Stimulated activated CD4-positive, alpha-beta T cell treated with anti-CD3 and anti-CD28 coated beads, TNF-alpha, amount 100 ng/mL, for 4 hours (primary cell): ENCODE results near the gene OSBPL10.

Experiments
- DNase-seq, 3 experiments: peaks; one replicate each; pipeline ENCODE4 v3.0.0-alpha.2; 2020; ENCODE audit warnings: low read depth in 3 of 3

The OSBPL10 gene

DNA sequence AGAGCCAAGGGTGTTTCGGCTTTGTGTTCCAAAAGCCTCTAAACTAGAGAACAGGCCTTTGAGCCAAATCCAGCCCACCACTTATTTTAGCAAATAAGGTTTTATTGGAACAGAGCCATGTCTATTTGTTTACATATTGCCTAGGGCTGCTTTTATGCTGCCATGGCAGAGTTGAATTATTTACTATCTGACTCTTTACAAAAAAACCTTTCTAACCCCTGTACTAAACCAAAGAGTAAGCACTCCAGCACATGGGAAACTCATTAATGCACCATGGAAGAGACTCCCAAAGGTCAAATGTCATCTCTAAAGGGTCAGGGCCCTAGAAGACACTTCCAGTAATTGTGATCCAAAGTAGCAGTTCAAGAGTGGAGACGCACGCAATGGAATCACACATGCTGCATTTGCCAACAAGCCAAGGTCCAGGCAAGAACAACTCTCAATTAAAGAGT, 22.3 kb downstream of the OSBPL10 start:
- DNase-seq = no peak

DNA sequence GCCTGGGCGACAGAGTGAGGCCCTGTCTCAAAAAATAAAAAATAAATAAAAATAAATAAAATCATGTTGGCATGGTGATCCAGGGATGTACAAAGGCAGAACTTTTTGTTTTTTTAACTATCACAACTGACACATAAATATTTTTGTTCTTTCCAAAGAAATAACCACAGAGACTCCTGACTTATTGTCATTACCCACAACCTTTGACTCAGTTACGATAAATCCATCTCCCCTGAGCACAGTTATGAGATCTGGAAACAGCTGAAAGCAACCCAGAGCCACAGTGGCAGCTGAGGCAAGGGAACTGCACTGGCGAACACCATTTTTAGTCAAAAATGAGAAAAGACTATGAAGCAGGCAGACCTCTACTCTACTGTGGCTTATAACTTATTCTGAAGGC, 24.0 kb downstream of the OSBPL10 start:
- no peak for DNase-seq

DNA sequence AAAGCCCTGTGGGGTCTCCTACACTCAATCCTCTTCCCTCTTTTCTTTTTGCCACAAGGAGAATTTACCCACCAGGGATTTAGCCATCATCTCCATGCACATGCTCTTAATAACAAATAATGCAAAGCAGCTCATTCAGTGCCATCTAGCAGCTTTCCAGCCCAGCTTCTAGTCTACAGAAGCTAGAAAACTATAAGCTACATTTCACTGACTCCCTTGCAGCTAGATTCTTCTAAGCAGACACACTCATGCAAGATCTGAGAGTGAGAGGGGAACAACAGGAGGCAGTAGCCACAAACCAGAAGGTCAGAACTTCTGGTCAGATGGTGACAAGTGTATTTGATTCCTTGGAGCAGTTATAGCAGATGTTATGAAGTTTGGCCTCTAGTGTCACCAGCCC, 25.5 kb downstream of the OSBPL10 start:
- no peak for DNase-seq

DNA sequence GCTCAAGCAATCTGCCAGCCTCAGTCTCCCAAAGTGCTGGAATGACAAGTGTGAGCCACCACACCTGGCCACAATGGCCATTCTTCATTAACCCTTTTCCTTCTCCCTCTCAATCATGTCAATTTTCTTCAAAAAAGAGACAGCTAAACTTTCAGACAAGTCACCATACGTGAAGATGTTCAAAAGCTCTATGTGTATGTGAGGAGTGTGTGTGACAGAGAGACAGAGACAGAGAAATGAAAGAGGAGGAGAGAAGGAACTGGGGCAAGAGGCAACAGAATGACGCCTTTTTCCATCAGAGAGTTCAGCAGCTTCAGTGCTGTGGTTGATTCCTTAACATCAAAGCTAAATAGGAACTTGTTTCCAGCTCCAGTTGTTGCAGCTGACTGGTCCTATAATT, 27.4 kb downstream of the OSBPL10 start:
- DNase-seq = no peak

DNA sequence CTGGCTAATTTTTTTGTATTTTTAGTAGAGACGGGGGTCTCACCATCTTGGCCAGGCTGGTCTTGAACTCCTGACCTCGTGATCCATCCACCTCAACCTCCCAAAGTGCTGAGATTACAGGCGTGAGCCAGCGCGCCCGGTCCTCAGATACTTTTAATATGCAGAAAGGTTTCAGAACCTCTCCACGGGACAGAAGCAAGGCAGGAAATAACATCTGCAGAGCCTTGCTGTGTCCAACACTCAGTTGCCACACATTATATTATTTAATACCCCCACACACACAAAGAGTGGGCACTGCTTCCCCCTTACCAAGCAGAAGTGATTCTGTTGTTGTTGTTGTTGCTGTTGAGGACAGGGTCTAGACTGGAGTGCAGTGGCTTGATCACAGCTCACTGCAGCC, 28.0 kb downstream of the OSBPL10 start:
- DNase-seq = no peak

DNA sequence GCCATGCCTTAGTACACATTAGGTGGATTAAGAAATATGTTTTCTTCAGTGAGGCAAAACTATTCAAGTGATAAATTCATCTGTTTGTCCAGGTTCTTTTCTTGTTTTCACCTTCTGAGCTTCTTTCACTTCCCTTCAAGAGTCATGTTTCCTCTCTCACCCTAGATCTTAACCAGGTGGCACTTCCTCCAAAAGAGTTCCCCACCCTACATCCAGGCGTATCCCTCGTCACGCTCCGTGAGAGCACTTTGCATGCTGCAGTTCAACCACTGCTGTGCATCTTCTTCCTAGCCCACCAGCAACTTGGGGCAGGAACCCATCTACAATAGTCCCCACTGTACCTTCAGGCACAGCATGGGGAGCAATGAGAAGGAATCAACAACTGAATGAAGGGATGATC, 28.9 kb downstream of the OSBPL10 start:
- DNase-seq = no peak

DNA sequence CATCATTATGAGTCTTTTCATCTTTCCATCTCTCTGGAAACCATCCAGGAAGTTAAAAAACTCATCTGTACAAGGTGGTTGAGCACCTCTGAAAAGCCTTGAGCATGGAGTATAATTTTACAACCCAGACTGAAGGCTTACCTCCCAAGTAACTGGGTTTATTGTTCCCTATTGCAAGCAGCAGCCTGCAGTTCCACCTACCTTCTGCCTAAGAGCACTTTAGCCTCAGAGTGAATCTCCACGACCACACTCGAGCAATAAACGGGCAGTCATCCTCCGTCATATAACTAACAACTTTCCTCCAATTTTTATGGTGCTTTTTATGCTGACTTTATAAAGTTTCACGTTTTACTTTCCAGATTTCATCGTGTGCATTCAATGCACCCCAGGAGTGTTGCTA, 32.8 kb downstream of the OSBPL10 start:
- DNase-seq = no peak

DNA sequence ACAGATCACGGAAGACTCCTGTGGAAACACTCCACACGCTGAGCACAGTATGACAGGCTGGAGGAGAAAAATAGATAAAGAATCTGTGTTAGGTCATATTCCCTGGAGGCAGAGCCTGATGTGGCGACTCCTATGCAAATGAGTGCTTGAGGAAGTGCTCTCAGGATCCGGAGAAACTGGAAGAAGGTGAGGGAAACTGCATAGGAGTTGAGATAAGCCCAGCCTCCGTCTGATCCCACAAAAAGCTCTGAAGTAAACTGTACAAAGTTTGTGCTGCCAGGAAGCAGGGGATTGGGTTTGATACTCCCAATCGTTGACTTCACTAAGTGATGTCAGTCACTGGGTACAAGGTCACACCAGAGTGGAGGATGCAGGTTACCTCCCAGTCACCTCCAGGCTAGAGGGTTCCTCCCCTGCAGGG, 33.4 kb downstream of the OSBPL10 start:
- DNase-seq = no peak

DNA sequence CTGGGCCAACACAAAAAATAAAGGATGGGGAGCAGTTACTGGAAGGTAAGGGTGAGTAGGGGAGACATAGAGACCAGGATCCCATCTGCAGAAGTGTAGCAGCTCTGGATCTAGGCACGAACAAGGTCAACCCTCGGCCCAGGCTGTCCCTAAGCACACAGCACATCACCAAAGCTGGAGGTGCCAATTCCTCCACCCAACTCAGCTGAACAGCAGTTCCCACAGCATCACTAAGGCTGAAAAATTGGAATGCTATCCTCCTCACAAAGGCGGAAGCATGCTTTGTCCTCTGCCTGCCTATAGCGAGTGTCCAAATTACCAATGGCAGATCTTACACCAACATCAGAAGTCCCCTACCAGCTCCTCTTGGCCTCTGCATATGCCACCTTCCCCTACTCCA, 33.9 kb downstream of the OSBPL10 start:
- DNase-seq = no peak

DNA sequence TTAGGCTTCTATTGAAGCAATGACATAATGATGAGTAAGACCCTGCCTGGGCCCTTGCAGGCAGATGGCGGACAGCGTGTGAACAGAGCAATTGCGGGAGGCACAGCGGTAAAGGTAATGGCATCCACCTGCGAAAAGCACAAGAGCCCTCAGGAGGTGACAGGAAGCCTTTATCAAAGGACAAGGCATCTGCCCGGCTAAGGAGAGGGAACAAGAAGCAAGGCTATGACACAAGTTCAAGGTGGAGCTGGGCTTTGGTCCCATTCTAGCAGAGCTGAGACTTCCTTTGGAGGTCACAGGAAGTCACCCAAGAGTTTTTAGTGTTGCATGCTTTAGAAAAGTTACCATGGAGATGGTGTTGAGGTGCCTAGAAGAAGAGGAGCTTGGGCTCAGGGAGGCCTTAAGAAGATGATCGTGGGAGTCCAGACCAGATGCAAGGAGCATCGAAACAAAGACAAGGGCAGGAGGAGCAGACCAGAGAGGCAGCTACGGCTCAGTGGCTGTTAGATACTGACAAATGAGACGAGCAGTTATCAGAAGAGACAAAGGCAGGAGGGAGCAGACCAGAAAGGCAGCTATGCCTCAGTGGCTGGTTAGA, 34.5 kb downstream of the OSBPL10 start:
- no peak for DNase-seq

DNA sequence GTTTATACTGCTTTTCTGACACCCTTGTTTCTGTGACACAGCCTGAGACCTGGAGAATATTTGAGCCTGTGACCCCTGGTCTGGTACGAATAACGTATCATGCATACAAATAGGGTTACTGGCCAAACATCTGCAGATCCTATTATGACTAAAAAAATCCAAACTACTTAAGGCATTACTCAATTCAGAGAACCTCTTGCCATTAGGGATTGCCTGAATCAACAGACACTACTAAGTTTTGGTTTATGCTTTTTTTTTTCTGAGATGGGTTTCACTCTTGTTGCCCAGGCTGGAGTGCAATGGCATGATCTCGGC, 35.4 kb downstream of the OSBPL10 start:
- no peak for DNase-seq

DNA sequence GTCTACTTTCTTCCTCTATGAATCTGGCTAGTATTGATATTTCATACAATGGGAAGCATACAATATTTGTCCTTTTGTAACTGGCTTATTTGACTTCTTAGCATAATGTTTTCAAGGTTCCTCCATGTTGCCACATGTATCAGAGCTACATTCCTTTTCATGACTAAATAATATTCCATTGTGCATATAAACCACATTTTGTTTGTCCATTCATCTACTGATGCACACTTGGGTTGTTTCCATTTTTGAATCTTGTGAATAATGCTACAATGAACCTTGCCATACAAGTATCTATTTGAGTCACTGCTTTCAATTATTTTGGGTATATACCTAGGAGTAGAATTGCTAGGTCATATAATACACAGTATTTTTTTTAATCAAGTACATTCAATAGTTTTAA, 38.0 kb downstream of the OSBPL10 start:
- no peak for DNase-seq

DNA sequence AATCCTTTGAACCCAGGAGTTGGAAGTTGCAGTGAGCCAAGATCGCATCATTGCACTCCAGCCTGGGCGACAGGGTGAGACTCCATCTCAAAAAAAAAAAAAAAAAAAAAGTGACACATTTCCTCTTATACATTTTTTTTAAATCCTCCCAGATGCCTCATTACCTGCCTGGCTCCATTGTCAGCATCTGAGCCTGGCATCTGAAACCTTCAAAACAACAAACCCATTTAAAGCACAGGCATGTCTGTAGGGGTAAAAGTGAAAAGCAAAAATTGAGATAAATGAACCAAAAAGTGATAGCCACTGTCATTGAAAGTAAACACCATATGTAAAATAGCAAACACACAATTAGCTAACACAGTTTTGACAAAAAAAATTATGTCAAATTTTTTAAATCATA, 38.6 kb downstream of the OSBPL10 start:
- no peak for DNase-seq

DNA sequence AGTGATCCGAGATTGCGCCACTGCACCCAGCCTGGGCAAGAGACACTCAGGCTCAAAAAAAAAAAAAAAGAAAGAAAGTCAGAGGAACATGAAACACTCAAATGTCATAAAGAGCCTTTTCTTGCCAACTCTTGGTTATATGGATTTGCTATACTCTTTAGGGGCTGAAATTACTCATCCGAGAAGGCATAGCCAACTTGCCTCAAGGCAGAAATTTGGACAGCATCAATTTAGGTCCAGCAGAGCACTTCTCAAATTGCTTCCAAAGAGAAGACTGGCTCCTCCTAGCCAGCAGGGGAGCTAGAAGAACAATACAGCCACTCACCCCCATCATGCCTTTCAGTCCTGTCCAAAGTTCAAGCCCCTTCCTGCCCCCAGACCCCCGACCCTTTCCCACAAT, 43.8 kb downstream of the OSBPL10 start:
- no peak for DNase-seq

DNA sequence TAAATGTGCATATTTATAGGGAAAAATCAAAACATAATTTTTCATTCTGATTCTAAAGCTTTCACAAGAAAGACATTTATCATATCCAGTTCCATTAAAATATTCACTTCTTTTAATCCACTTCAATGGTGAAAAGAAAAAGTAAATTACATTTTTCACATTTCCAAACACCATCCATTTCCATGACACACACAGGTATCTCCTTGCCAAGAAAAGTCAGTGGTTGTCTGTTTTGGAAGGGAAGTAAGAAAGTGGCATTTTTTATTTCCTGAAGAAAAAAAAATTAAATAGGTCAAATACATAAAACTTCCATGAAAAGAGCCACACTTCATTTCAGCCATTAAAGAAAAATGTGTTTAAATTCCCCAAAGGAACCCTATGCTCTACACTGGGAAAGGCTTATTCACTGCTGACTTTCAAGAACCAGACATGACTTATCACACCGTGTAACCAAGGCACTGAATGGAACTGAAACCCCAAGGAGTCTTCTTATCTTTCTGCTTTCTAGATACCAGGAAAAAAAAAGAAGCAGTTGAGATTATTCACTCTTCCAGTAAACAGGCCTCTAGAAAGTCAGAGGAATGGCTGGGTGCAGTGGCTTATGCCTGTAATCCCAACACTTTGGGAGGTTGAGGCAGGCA, 44.5 kb downstream of the OSBPL10 start:
- no peak for DNase-seq

DNA sequence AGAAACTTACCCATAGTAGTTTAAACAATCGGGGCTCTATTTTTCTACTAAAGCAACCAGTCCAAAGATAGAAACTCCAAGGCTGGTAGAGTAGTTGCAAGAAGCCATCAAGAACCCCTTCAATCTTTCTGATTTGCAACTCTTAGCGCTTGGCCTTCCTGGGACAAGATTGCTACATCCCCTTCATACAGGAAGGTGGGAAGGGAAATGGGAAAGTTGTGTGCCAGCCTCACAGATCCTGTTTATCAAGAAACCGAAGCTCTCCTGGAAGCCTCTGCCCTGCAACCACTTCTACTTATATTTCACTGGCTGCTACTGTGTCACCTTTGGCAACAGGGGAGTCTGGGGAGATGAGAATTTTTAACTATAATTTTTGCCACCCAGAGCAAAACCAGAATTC, 46.2 kb downstream of the OSBPL10 start:
- no peak for DNase-seq

DNA sequence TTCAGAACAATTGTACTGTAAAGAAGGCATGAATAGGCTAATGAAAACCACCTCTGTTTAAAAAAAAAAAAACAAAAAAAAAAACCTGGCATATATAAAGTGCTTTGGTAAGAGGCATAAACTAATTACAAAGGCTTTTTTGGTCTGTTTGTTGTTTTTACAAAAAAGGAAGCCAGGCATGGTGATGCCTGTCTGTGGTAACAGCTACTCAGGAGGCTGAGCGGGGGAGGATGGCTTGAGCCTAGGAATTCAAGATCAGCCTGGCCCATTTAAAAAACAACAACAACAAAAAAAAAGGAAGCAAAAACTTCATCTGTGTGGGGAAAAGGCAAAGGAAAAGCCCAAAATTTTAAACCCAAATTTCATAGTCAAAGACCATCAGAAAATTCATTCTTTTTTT, 47.0 kb downstream of the OSBPL10 start:
- DNase-seq = no peak

DNA sequence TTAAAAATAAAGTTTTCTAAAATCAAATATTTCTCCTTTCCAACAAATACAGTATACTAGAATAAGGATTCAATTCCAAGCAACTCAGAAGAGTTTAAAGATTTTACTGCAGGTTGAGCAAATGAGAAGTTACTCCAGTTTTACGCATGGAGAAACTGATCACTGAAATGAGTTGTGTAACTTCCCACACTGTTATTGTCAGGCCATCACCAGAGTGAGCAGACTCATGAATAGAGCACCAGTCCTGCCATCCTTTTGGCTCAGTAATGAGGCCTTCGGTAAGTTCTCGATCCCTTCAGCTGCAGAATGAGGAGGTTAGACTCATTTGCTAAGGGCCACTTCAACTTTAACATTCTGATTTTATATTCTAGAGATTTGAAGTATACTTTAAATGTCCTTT, 48.1 kb downstream of the OSBPL10 start:
- DNase-seq = no peak

DNA sequence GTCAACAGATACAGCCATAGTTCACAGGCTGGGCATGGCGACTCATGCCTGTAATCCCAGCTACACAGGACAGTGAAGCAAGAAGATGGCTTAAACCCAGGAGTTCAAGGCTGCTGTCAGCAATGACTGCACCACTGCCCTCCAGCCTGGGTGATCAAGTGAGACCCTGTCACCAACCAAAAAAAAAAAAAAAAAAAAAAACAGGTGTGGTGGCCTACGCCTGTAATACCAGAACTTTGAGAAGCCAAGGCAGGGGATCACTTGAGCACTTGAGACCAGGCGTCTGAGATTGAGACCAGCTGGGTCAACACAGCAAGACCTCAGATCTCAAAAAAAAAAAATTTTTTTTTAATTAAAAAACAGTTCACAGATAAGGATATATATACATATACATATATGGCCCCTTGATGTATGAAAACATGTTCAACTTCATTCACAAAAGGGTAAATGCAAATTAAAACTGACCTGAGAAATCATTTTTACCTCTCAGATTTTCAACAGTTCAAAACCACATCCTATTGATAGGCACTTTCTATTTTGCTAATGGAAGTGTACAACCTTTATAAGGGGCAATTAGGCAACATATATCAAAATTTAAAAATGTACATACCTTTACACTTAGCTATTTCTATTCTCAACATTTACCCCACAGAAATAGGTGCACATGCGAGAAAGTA, 51.1 kb downstream of the OSBPL10 start:
- DNase-seq = no peak

DNA sequence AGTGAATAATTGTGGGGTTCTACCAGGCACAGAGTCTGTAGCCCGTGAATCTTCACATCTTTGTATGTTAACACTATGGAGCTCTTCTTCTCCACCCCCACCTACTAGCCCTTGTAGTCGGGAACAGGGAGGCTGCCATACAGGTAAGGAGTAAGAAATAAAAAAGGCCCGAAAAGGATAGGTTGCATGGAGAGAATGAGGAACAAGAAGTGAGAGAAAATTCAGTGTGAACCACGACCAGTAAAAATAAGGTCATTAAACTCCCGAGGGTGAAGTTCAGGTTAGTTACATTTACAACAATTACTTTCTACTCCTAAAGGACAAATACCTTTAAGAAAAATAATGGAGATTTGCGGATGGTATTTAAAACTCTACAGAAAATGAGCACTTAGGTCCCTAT, 53.3 kb downstream of the OSBPL10 start:
- DNase-seq = no peak

DNA sequence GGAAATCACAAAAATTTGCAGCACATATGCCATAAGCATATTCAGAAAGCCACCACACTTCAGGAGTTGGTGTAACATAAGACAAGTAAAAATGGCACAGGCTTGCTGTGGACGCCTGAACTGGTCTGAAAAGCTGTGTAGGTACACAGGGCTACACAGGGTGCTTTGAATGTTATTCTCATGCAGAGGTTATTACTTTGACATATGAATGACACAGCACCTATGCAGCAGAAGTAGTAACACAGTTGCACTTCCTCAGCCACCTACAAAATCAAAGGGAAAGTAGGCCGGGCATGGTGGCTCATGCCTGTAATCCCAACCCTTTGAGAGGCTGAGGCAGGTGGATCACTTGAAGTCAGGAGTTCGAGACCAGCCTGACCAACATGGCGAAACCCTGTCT, 54.5 kb downstream of the OSBPL10 start:
- DNase-seq = no peak

DNA sequence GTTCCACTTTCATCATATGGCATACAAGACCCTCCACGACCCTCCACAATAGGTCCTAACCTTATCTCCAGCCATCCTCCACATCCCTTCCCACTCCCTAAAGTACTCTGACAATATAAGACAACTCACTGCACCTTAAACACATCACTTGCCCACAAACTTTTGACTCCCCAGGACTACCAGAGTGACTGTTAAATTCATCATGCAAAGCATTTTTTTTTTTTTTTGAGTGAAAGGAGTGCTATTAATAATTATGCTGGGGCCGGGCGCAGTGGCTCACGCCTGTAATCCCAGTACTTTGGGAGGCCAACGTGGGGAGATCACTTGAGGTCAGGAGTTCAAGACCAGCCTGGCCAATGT, 55.8 kb downstream of the OSBPL10 start:
- no peak for DNase-seq

DNA sequence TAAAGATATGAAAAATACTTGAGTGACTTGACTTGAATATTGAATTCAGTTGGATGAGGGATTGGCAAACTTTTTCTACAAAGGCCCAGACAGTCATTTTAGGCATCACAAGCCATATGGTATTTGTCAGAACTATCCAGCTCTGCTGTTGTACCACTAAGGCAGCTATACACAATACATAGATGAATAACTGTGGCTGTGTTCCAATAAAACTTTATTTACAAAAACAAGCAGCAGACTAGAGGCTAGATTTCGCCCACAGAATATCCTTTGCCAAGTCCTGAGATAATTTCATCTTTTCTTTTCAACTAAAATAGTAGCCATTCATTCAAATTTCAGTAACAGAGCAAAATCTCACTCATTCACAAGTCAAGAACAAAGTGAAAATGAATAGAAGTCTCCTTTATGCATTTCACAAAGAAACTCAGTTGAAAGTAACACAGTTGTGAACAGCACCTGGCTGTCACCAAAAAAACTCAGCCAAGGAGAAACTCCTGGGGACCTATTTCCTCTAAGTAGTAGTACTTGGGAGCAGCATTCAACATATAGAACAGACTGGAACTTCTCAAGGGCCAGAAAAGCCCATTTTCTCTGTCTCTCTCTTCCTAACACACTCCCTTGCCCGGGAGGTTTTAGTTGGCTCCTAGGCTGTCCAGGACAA, 56.3 kb downstream of the OSBPL10 start:
- no peak for DNase-seq
